Caco-2 (cell line): Measurements from ENCODE around the gene TPSD1. TPM values are rescaled to one million over a fixed set of nuclear protein-coding genes. Genes with fewer than 3 reads are reported as not detected.
A peak's percentile ranks its signal among the peaks of the same experiment; 100 is the strongest.
"Not testable (repeated sequence)": the region's sequence is repeated elsewhere in the genome, so short reads cannot be mapped to it uniquely, and the experiment has no call there.

Source experiments
- BruUV-seq: library from RNA; stranded (reverse); fragments of 400-500 nt; replicated peaks from 2 replicates; lab custom pipeline; 2021; lab: Mats Ljungman, UMichigan
- CTCF ChIA-PET: fragments of 300-600 bp; sonication (Branson Sonifier 250); formaldehyde crosslinking; loops from one replicate; lab custom pipeline; 2022; ENCODE audit warnings: antibody characterized with exemption; lab: Charles Lee
- POLR2A ChIA-PET: fragments of 300-600 bp; sonication (Branson Sonifier 250); formaldehyde crosslinking; loops from one replicate; lab custom pipeline; 2022; ENCODE audit warnings: antibody characterized with exemption; lab: Charles Lee
- DNase-seq, 2 experiments: peaks; one replicate each; pipeline versions ENCODE4 v3.0.0 to v3.0.0-alpha.2; 2020 to 2022
- H3K27me3 ChIP-seq: replicated peaks from 2 replicates; pipeline ENCODE4 v1.6.0; 2011; ENCODE audit warnings: low read length; ENCODE audit not compliant: control insufficient read depth, insufficient read depth
- H3K36me3 ChIP-seq: 2 replicates; pipeline ENCODE4 v1.5.1; 2011; ENCODE audit warnings: low read length; ENCODE audit not compliant: control insufficient read depth, insufficient read depth
- H3K4me1 ChIP-seq: fragments of 250-450 bp; sonication (Bioruptor Pico); 2 replicates; pipeline ENCODE4 v1.5.1; 2020; ENCODE audit warnings: mild to moderate bottlenecking
- H3K4me3 ChIP-seq: 2 replicates; pipeline ENCODE4 v1.5.1; 2011; ENCODE audit warnings: low read depth, mild to moderate bottlenecking, control low read depth, low read length
- H3K9me3 ChIP-seq: fragments of 250-450 bp; sonication (Bioruptor Pico); 2 replicates; pipeline ENCODE4 v1.5.1; 2020; ENCODE audit warnings: mild to moderate bottlenecking, moderate library complexity
- H3K27ac Mint-ChIP-seq: one replicate; pipeline ENCODE4 v1.8.0; 2022; ENCODE audit warnings: mixed read lengths; ENCODE audit not compliant: unreplicated experiment
- H3K27me3 Mint-ChIP-seq: one replicate; pipeline ENCODE4 v1.8.0; 2022; ENCODE audit warnings: mixed read lengths; ENCODE audit not compliant: insufficient read depth, unreplicated experiment
- H3K36me3 Mint-ChIP-seq: one replicate; pipeline ENCODE4 v1.8.0; 2022; ENCODE audit warnings: mild to moderate bottlenecking, mixed read lengths; ENCODE audit not compliant: insufficient read depth, unreplicated experiment
- H3K4me1 Mint-ChIP-seq: one replicate; pipeline ENCODE4 v1.8.0; 2022; ENCODE audit warnings: low read depth, mixed read lengths; ENCODE audit not compliant: unreplicated experiment
- H3K4me3 Mint-ChIP-seq: one replicate; pipeline ENCODE4 v1.8.0; 2022; ENCODE audit warnings: mild to moderate bottlenecking, moderate library complexity, mixed read lengths; ENCODE audit not compliant: unreplicated experiment
- H3K9me3 Mint-ChIP-seq: one replicate; pipeline ENCODE4 v1.8.0; 2022; ENCODE audit warnings: mixed read lengths; ENCODE audit not compliant: unreplicated experiment
- intact Hi-C: fragments of 100-400 bp; cut with micrococcal nuclease; formaldehyde crosslinking; loops from one replicate; pipeline ENCODE4 v1.10.0; 2022; ENCODE audit not compliant: unreplicated experiment
- total RNA-seq: library from RNA; stranded (reverse); gene quantifications from 2 replicates; pipeline ENCODE4 v1.2.3, GENCODE V29; 2022
- TF ChIP-seq, protein P1 (sequence below), 2 experiments: fragments of 200-600 bp in 1 of 2; IDR thresholded peaks; 1 replicate in 1 of 2; 2 replicates in 1 of 2; pipeline versions ENCODE4 v1.5.1 to v1.8.0; 2011 to 2022; ENCODE audit warnings: antibody characterized with exemption in 1 of 2, control low read depth in 1 of 2, inconsistent platforms in 1 of 2, low read depth in 1 of 2, low read length in 1 of 2, mild to moderate bottlenecking in 1 of 2, moderate library complexity in 1 of 2; ENCODE audit not compliant: insufficient read depth in 1 of 2, severe bottlenecking in 1 of 2, unreplicated experiment in 1 of 2

Gene TPSD1
- total RNA-seq, 1 experiment from 2014 or later = not detected

DNA sequence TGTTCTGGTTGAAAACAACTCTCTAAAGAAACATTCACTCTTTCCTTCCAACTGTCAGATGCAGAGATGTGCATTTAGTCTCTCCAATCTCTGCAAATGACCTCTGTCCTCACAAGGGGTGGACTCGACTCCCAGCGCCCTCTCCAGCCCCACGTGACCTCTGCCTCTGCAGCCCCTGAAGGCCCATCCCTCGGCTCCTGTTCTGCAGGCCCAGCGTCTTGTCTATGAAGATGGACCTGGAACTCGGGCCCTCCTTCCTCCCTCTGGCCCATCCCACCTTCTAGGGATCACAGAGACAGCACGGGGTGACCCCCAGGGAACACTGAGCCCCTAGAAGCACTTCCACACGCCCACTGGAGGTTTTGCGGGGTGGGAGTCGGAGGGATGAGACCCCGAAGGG is 12.5 kb upstream of the TPSD1 start:
- POLR2A ChIA-PET, H3K27me3 ChIP-seq, CTCF ChIA-PET, H3K4me1 ChIP-seq, H3K4me3 Mint-ChIP-seq, H3K9me3 ChIP-seq, H3K4me1 Mint-ChIP-seq, H3K4me3 ChIP-seq, BruUV-seq, DNase-seq, intact Hi-C loops, H3K36me3 ChIP-seq, H3K27me3 Mint-ChIP-seq, H3K36me3 Mint-ChIP-seq, H3K9me3 Mint-ChIP-seq, H3K27ac Mint-ChIP-seq: not testable (repeated sequence)

DNA sequence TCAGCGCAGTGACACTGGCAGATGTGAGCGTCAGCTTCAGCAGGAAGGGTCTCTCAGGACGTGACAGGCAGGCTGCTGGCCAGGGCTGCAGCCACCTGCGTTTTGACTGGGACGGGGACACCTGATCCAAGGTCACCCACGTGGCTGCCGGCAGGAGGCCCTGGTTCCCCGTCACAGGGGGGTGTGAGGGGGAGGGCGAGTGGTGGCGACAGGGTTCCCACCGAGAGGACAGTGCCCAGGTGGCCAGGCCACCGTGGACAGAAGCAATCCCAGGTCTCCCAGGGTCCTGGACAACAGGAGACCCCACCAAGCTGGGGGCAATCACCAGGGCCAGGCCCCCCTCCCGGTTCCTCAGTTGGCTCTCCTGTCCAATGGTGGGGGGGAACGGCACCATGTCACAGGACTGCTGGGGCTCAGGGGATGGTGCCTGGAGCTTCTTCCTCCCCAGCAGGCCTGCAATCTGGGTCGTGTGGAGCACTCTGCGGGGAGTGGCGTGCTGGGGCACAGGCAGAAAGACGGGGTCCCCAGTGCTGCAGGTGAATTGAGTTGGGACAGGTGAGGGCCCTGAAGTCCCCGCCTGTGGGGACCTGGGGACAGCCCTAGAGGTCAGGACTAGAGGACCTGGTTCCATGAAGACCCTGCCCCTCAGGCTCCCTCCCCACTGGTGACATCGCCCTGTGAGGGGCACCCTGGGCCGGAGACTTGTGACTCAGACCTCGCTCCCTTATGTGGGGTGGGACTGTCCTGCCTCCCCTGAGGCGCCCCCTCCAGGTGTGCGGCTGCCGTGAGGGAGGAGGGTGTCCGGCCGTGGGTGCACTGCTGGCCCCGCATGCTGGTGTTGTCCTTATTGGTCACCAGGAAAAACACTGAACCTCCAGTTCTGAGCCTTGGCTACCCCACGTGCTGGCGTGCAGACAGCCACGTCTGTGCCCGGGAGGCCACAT is 11.7 kb upstream of the TPSD1 start:
- H3K4me1 Mint-ChIP-seq, H3K4me3 ChIP-seq, H3K36me3 Mint-ChIP-seq, H3K27me3 ChIP-seq, H3K4me1 ChIP-seq, H3K36me3 ChIP-seq, intact Hi-C loops, H3K9me3 ChIP-seq, POLR2A ChIA-PET, CTCF ChIA-PET, DNase-seq, H3K9me3 Mint-ChIP-seq, BruUV-seq, H3K27me3 Mint-ChIP-seq, H3K4me3 Mint-ChIP-seq, H3K27ac Mint-ChIP-seq: not testable (repeated sequence)

DNA sequence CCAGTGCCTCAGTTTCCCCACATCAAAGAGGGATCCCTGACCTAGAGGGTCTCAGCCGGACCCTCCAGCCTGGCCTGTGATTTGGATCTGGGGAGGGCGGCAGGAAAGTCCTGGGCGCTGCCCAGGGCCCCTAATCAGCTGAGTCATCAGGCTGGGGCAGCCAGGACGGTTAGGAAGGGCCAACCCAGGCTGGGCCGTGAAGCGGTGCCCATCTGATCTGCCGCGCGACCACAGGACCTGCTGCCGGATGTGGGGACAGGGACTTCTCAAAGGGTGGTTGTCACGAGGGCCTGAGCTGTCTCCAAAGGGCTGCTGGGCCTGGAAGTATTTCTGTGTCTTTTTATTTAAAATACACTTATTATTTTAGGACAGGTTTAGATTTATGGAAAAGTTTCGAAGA is 11.0 kb upstream of the TPSD1 start:
- Histone ChIP-seq H3K36me3 (no peaks in the 10 kb centered on the region), H3K27me3 (no peaks in the 10 kb centered on the region), H3K9me3 (no peaks in the 10 kb centered on the region), H3K4me1 (no peaks in the 10 kb centered on the region), H3K4me3 (no peak overlapping the region)
- TF ChIP-seq, protein P1, sequence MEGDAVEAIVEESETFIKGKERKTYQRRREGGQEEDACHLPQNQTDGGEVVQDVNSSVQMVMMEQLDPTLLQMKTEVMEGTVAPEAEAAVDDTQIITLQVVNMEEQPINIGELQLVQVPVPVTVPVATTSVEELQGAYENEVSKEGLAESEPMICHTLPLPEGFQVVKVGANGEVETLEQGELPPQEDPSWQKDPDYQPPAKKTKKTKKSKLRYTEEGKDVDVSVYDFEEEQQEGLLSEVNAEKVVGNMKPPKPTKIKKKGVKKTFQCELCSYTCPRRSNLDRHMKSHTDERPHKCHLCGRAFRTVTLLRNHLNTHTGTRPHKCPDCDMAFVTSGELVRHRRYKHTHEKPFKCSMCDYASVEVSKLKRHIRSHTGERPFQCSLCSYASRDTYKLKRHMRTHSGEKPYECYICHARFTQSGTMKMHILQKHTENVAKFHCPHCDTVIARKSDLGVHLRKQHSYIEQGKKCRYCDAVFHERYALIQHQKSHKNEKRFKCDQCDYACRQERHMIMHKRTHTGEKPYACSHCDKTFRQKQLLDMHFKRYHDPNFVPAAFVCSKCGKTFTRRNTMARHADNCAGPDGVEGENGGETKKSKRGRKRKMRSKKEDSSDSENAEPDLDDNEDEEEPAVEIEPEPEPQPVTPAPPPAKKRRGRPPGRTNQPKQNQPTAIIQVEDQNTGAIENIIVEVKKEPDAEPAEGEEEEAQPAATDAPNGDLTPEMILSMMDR (IDR thresholded peaks at IDR 0.05; ENCODE audit: insufficient read depth in 1 of 2, low read depth in 1 of 2, low read length in 1 of 2, severe bottlenecking in 1 of 2, unreplicated experiment in 1 of 2) = no peak
- H3K4me3 Mint-ChIP-seq = no peak overlapping the region
- BruUV-seq = no TSS peak
- no peaks in the 10 kb centered on the region for H3K4me1 Mint-ChIP-seq
- no peaks in the 10 kb centered on the region for H3K27me3 Mint-ChIP-seq
- intact Hi-C loops = no loop called here
- no peak overlapping the region for H3K27ac Mint-ChIP-seq
- no peaks in the 10 kb centered on the region for H3K36me3 Mint-ChIP-seq
- POLR2A ChIA-PET = interaction anchor here (0.6 kb wide), 1 partner anchor 1139 kb away, joined by 12 read pairs; no protein-coding TSS in a partner anchor
- no peaks in the 10 kb centered on the region for H3K9me3 Mint-ChIP-seq
- DNase-seq = no peak
- CTCF ChIA-PET = no interaction called here

DNA sequence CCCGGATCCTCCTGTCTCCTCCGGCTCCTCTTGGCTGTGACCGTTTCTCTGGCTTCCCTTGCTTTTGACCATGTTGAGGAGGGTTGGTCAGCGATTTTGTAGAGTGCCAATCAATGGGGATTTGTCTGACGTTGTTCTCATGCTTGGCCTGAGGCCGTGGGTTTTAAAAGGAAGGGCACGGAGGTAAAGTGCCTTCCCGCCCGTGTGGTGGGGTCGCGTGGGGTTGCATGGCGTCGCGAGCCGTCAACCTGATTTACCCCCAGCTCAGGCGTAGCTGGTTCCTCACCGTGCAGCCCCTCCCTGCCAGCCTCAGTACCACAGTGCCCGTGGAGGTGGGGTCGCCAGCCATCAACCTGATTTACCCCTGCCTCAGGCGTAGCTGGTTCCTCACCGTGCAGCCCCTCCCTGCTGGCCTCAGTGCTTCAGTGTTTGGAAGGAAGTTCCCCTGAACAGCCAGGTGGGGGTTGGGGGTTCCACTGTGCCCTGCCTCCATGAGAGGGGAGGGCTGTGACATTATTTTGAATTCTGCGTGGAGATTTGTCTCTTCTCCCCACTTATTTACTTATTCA is 10.3 kb upstream of the TPSD1 start:
- H3K36me3 ChIP-seq = no peaks in the 10 kb centered on the region
- H3K9me3 Mint-ChIP-seq = no peaks in the 10 kb centered on the region
- intact Hi-C loops = no loop called here
- H3K4me3 Mint-ChIP-seq = no peak overlapping the region
- no peaks in the 10 kb centered on the region for H3K27me3 ChIP-seq
- BruUV-seq = no TSS peak
- H3K4me3 ChIP-seq = no peak overlapping the region
- ChIA-PET POLR2A (interaction anchor here (0.6 kb wide), 1 partner anchor 1139 kb away, joined by 12 read pairs; no protein-coding TSS in a partner anchor), CTCF (no interaction called here)
- DNase-seq = peak in 1 of 2 experiments; percentile 25
- H3K9me3 ChIP-seq = no peaks in the 10 kb centered on the region
- no peaks in the 10 kb centered on the region for H3K27me3 Mint-ChIP-seq
- TF ChIP-seq, protein P1 (IDR thresholded peaks at IDR 0.05; ENCODE audit: insufficient read depth in 1 of 2, low read depth in 1 of 2, low read length in 1 of 2, severe bottlenecking in 1 of 2, unreplicated experiment in 1 of 2) = no peak
- no peaks in the 10 kb centered on the region for H3K4me1 ChIP-seq
- H3K4me1 Mint-ChIP-seq = no peaks in the 10 kb centered on the region
- no peaks in the 10 kb centered on the region for H3K36me3 Mint-ChIP-seq
- no peak overlapping the region for H3K27ac Mint-ChIP-seq

DNA sequence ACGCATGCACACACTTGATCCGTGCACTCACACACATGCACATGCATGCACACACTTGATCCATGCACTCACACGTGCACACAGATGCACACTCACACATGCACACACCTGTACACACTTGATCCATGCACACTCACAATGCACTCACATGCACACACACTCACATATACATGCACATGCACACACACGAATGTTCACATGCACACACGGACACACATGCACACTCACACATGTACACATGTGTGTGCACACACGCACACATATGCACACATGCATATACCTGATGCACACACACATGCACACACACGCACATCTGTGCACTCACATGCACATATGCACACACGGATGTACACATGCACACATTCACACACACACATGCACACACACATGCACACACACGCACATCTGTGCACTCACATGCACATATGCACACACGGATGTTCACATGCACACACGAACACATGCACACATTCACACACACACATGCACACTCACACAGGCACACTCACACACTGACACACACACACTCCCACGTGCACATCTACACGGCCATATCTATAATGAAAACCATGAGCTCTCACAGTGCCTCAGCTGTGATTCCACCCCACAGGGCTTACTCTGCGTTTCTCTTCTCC is 7.8 kb upstream of the TPSD1 start:
- DNase-seq, POLR2A ChIA-PET, H3K4me1 ChIP-seq, H3K4me1 Mint-ChIP-seq, H3K27me3 ChIP-seq, H3K27ac Mint-ChIP-seq, H3K4me3 ChIP-seq, H3K9me3 Mint-ChIP-seq, intact Hi-C loops, H3K4me3 Mint-ChIP-seq, H3K27me3 Mint-ChIP-seq, H3K36me3 Mint-ChIP-seq, BruUV-seq, H3K36me3 ChIP-seq, H3K9me3 ChIP-seq: not testable (repeated sequence)
- CTCF ChIA-PET = interaction anchor here (0.6 kb wide), 1 partner anchor 14 kb away, joined by 4 read pairs; no protein-coding TSS in a partner anchor
